ENCODE measurements around the gene VPS13D. TPM values are rescaled to one million over a fixed set of nuclear protein-coding genes. Genes with fewer than 3 reads are reported as not detected.

VPS13D gene
- polyA plus RNA-seq, 1 of the 3 experiments (the other 2 are of a cell fraction) = 15.0 TPM

DNA sequence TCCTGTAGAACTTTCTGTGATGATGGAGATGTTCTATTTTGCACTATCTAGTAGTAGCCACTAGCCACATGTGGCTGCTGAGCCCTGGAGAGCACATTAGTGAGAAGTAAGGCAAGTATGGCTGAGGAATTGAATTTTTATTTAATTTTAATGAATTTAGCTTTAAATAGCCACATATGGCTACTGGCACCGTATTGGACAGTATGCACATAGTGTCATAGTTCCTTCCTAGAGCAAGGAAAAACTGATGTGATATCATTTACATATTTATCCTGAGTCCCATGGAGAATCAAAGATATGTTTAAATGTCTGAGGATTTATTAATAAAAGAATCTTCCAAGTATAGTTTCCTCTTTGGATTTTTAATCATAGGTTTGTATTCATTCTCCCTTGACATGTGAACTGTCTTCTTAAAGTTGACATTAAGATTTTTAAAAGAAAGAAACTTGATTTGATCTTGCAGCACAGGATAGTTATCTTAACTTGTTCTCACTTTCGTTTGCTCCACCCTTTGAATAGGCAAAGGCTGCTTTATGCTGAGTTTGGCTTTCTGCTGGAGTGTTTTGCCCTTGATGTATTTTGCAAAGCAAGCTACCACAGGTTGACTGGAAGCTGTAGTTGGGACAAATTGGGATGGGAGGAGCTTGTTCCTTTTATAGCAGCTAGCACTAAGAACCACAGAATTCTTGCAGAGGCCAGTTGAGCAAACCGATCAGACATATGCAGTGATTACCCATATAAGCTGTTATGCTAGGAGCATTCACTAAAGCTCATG lies 129.7 kb downstream of the VPS13D start:
- POLR2A ChIA-PET = no interaction called here
- no peak for DNase-seq
- TF ChIP-seq NRF1 (IDR thresholded peaks at IDR 0.05; ENCODE audit: low read depth, low read length) (no peak), RXRA (IDR thresholded peaks at IDR 0.05; ENCODE audit: borderline replicate concordance, low read depth) (no peak), EP300 (IDR thresholded peaks at IDR 0.05; ENCODE audit: borderline replicate concordance in 1 of 2, low read depth in 1 of 2, low read length in 1 of 2) (no peak), EZH2phosphoT487 (IDR thresholded peaks at IDR 0.05; ENCODE audit: borderline replicate concordance, low read depth) (no peak), FOXJ3 (CRISPR knock-in tag; IDR thresholded peaks at IDR 0.05) (no peak), NFIC (IDR thresholded peaks at IDR 0.05; ENCODE audit: borderline replicate concordance) (no peak)
- TF ChIP-seq, protein P1, sequence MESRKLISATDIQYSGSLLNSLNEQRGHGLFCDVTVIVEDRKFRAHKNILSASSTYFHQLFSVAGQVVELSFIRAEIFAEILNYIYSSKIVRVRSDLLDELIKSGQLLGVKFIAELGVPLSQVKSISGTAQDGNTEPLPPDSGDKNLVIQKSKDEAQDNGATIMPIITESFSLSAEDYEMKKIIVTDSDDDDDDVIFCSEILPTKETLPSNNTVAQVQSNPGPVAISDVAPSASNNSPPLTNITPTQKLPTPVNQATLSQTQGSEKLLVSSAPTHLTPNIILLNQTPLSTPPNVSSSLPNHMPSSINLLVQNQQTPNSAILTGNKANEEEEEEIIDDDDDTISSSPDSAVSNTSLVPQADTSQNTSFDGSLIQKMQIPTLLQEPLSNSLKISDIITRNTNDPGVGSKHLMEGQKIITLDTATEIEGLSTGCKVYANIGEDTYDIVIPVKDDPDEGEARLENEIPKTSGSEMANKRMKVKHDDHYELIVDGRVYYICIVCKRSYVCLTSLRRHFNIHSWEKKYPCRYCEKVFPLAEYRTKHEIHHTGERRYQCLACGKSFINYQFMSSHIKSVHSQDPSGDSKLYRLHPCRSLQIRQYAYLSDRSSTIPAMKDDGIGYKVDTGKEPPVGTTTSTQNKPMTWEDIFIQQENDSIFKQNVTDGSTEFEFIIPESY (IDR thresholded peaks at IDR 0.05; ENCODE audit: borderline replicate concordance, low read depth) = no peak
- TF ChIP-seq, protein P2, sequence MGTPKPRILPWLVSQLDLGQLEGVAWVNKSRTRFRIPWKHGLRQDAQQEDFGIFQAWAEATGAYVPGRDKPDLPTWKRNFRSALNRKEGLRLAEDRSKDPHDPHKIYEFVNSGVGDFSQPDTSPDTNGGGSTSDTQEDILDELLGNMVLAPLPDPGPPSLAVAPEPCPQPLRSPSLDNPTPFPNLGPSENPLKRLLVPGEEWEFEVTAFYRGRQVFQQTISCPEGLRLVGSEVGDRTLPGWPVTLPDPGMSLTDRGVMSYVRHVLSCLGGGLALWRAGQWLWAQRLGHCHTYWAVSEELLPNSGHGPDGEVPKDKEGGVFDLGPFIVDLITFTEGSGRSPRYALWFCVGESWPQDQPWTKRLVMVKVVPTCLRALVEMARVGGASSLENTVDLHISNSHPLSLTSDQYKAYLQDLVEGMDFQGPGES (IDR thresholded peaks at IDR 0.05; ENCODE audit: low read depth, low read length) = no peak
- H3K79me2 ChIP-seq (ENCODE audit: insufficient read depth) = no peaks in the 10 kb centered on the region
- H3K4me2 ChIP-seq = no peak overlapping the region
- no peak overlapping the region for H3K27ac ChIP-seq (ENCODE audit: low read depth in 2 of 2, low read length in 1 of 2)
- no peak overlapping the region for H2AFZ ChIP-seq (ENCODE audit: low read depth)
- no peaks in the 10 kb centered on the region for H4K20me1 ChIP-seq (ENCODE audit: insufficient read depth)
- H3K4me1 ChIP-seq (ENCODE audit: control insufficient read depth in 1 of 2, insufficient read depth in 2 of 2, low read depth in 1 of 2, low read length in 1 of 2) = no peaks in the 10 kb centered on the region
- no peaks in the 10 kb centered on the region for H3K9me3 ChIP-seq
- peaks cover 8% of the 10 kb centered on the region for H3F3A ChIP-seq (replicated peaks; ENCODE audit: insufficient read depth)
- H3K9ac ChIP-seq = no peak overlapping the region
- WGBS (ENCODE audit: low lambda C conversion rate) = 95% methylated on average over 3 of the region's 3 CpGs
- H3K27me3 ChIP-seq (ENCODE audit: insufficient read depth) = no peaks in the 10 kb centered on the region
- peaks cover 42 to 50% of the 10 kb centered on the region in 2 experiments for H3K36me3 ChIP-seq (replicated peaks in 1 of 2; ENCODE audit: control insufficient read depth in 1 of 2, insufficient read depth in 2 of 2, low read length in 1 of 2)
- no peak overlapping the region for H3K4me3 ChIP-seq (ENCODE audit: low read depth in 2 of 2, low read length in 1 of 2)
- no peaks in the 10 kb centered on the region for H3K9me2 ChIP-seq
- CTCF ChIA-PET = no interaction called here

DNA sequence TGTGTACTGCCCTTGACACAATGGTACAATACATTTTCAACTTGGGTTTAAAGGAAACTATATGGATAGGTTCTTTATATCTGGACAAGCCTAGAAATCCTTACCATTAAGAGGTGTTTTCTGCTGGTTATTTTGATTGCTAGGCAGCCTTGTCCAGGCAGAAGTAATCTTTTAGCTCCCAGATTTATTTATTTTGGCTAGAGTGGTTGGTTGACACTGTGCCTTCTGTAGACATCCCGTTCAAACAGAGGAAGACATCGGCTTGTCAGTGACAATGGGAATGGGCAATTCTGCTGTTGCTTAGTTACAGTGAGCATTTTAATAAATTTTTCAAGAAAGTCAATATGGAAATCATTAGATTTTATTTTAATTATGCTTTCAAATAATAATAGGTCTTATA lies 138.8 kb downstream of the VPS13D start:
- no peaks in the 10 kb centered on the region; the same call in 1 of the 2 replicates for H3K79me2 ChIP-seq (ENCODE audit: insufficient read depth)
- no peak overlapping the region for H3K27ac ChIP-seq (ENCODE audit: low read depth in 2 of 2, low read length in 1 of 2)
- no peaks in the 10 kb centered on the region for H3K9me2 ChIP-seq
- H3K27me3 ChIP-seq (ENCODE audit: insufficient read depth) = no peaks in the 10 kb centered on the region
- no peaks in the 10 kb centered on the region for H3K9me3 ChIP-seq
- H3K4me3 ChIP-seq (ENCODE audit: low read depth in 2 of 2, low read length in 1 of 2) = no peak overlapping the region
- ChIA-PET POLR2A (no interaction called here), CTCF (interaction anchor here (0.9 to 1.5 kb wide), 2 partner anchors 12 to 290 kb away, joined by 3 to 4 read pairs; no protein-coding TSS in a partner anchor)
- H4K20me1 ChIP-seq (ENCODE audit: insufficient read depth) = no peaks in the 10 kb centered on the region
- H2AFZ ChIP-seq (ENCODE audit: low read depth) = no peak overlapping the region
- no peaks in the 10 kb centered on the region for H3F3A ChIP-seq (replicated peaks; ENCODE audit: insufficient read depth)
- WGBS (ENCODE audit: low lambda C conversion rate) = 86% methylated on average over 2 of the region's 2 CpGs
- H3K36me3 ChIP-seq (replicated peaks in 1 of 2; ENCODE audit: control insufficient read depth in 1 of 2, insufficient read depth in 2 of 2, low read length in 1 of 2) = peaks cover 16 to 19% of the 10 kb centered on the region in 2 experiments
- H3K4me2 ChIP-seq = no peak overlapping the region
- H3K9ac ChIP-seq = no peak overlapping the region
- H3K4me1 ChIP-seq (ENCODE audit: control insufficient read depth in 1 of 2, insufficient read depth in 2 of 2, low read depth in 1 of 2, low read length in 1 of 2) = peaks cover 2 to 11% of the 10 kb centered on the region in 2 experiments
- DNase-seq = no peak
- TF ChIP-seq, protein P3, sequence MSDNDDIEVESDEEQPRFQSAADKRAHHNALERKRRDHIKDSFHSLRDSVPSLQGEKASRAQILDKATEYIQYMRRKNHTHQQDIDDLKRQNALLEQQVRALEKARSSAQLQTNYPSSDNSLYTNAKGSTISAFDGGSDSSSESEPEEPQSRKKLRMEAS (IDR thresholded peaks at IDR 0.05; ENCODE audit: low read depth) = no peak
- TF ChIP-seq TAF1 (IDR thresholded peaks at IDR 0.05; ENCODE audit: borderline replicate concordance, low read depth, low read length) (no peak), TCF12 (IDR thresholded peaks at IDR 0.05) (no peak), EZH2phosphoT487 (IDR thresholded peaks at IDR 0.05; ENCODE audit: borderline replicate concordance, low read depth) (no peak), NRF1 (IDR thresholded peaks at IDR 0.05; ENCODE audit: low read depth, low read length) (no peak), TEAD4 (IDR thresholded peaks at IDR 0.05; ENCODE audit: borderline replicate concordance, insufficient read depth) (no peak), GATA2 (CRISPR knock-in tag; IDR thresholded peaks at IDR 0.05) (no peak), SIN3A (IDR thresholded peaks at IDR 0.05; ENCODE audit: borderline replicate concordance, low read depth, low read length) (no peak), JUND (IDR thresholded peaks at IDR 0.05) (no peak)
- TF ChIP-seq, protein P2 (IDR thresholded peaks at IDR 0.05; ENCODE audit: low read depth, low read length) = no peak
- TF ChIP-seq, protein P1 (IDR thresholded peaks at IDR 0.05; ENCODE audit: borderline replicate concordance, low read depth) = no peak
- TF ChIP-seq, protein P4, sequence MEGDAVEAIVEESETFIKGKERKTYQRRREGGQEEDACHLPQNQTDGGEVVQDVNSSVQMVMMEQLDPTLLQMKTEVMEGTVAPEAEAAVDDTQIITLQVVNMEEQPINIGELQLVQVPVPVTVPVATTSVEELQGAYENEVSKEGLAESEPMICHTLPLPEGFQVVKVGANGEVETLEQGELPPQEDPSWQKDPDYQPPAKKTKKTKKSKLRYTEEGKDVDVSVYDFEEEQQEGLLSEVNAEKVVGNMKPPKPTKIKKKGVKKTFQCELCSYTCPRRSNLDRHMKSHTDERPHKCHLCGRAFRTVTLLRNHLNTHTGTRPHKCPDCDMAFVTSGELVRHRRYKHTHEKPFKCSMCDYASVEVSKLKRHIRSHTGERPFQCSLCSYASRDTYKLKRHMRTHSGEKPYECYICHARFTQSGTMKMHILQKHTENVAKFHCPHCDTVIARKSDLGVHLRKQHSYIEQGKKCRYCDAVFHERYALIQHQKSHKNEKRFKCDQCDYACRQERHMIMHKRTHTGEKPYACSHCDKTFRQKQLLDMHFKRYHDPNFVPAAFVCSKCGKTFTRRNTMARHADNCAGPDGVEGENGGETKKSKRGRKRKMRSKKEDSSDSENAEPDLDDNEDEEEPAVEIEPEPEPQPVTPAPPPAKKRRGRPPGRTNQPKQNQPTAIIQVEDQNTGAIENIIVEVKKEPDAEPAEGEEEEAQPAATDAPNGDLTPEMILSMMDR (IDR thresholded peaks at IDR 0.05) = no peak

All from SK-N-SH (cell line).